ENCODE results near the gene MTUS2.

MTUS2 gene

DNA sequence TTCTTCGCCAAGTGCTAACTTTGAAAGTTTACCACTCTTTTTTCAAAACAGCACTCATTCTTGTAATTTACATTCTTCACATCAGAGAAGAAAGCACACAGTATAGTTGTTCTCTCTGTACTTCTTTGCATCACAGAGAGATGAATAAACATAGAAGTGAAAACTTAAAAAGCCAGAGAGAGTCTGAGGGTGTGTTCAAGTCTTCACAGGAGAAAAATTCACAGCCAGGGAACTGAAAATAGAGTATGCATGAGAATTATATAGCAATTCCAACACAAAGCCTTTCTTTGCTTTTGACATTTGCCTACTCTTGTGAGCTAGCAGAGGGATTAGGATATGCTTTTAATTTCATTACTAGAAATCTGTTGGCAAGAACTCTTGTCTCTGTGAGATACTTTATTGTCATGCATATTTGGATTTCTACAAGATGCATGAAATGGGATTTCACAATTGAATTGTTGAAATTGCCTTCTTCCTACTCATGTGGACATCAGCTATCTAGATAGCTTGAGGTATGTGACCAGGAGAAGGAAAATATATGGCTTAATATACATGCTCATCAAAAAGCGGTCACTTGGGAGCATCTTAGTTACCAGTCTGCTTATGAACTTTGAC is 609.3 kb downstream of the MTUS2 start:
- no peak overlapping the region for H3K4me3 ChIP-seq (ENCODE audit: low read length)

DNA sequence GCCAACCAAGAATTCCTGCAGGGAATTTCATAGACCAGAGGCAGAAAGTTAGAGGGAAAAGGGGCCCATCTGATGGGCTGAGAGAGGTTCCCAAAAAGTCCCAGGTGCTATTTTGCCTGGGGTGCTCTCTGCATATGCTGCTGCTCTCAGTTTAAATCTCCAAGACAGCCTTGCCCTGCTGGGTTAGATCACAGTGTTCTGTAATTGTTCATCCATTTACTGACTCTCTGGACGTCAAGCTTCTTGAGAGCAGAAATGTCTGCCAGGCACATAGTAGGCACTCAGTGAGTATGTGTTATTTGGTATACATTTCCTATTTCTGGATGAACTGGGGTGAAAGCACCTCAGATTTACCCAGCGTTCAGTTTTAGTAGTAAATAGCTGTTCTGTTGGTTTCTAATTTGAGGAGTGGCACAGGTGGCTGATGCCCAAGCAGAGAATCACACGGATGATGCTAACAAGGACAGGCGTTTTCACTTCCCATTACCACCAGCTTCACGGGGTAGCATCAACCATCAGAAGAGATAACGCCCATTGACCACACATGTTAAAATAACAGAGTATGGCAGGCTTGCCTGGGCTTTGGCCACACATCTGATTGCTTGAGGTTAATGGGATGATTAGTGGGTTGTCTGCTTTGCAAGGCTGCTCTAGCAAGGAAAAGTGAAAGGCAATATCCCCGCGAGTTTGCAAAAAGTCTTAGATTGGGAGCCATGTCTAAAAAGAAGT is 614.2 kb downstream of the MTUS2 start:
- Histone ChIP-seq H3K36me3 (ENCODE audit: insufficient read depth, low read length) (no peaks in the 10 kb centered on the region), H3K27me3 (ENCODE audit: insufficient read depth, low read length) (peaks cover 15% of the 10 kb centered on the region), H3K9me3 (ENCODE audit: low read length) (no peaks in the 10 kb centered on the region), H3K4me3 (ENCODE audit: low read length) (no peak overlapping the region), H3K4me1 (ENCODE audit: insufficient read depth, low read length) (no peaks in the 10 kb centered on the region), H2AFZ (ENCODE audit: low read depth, low read length) (no peak overlapping the region)

More for the DNA sequence above, 609.3 kb downstream of the MTUS2 start:
- H3K4me1 ChIP-seq (ENCODE audit: insufficient read depth, low read length) = peaks cover 15% of the 10 kb centered on the region
- no peaks in the 10 kb centered on the region for H3K9me3 ChIP-seq (ENCODE audit: low read length)
- no peak overlapping the region for H2AFZ ChIP-seq (ENCODE audit: low read depth, low read length)
- peaks cover 44% of the 10 kb centered on the region for H3K27me3 ChIP-seq (ENCODE audit: insufficient read depth, low read length)
- H3K36me3 ChIP-seq (ENCODE audit: insufficient read depth, low read length) = no peaks in the 10 kb centered on the region

- Histone ChIP-seq H2AFZ (ENCODE audit: low read depth, low read length) (no peak overlapping the region), H3K4me1 (ENCODE audit: insufficient read depth, low read length) (no peaks in the 10 kb centered on the region)
Measured at GRCh38 chr13:29435125-29435911, 615.2 kb downstream of the MTUS2 start.

GRCh38 chr13:29436291-29436690 is 616.2 kb downstream of the MTUS2 start:
- peaks cover 11% of the 10 kb centered on the region for H3K27me3 ChIP-seq (ENCODE audit: insufficient read depth, low read length)
- no peaks in the 10 kb centered on the region for H3K4me1 ChIP-seq (ENCODE audit: insufficient read depth, low read length)
- no peak overlapping the region for H3K4me3 ChIP-seq (ENCODE audit: low read length)

More at GRCh38 chr13:29435125-29435911, 615.2 kb downstream of the MTUS2 start:
- H3K4me3 ChIP-seq (ENCODE audit: low read length) = no peak overlapping the region
- peaks cover 11% of the 10 kb centered on the region for H3K27me3 ChIP-seq (ENCODE audit: insufficient read depth, low read length)
- H3K9me3 ChIP-seq (ENCODE audit: low read length) = no peaks in the 10 kb centered on the region
- H3K36me3 ChIP-seq (ENCODE audit: insufficient read depth, low read length) = no peaks in the 10 kb centered on the region

GRCh38 chr13:29436721-29437280 is 616.7 kb downstream of the MTUS2 start:
- peaks cover 11% of the 10 kb centered on the region for H3K27me3 ChIP-seq (ENCODE audit: insufficient read depth, low read length)
- H2AFZ ChIP-seq (ENCODE audit: low read depth, low read length) = no peak overlapping the region
- no peaks in the 10 kb centered on the region for H3K4me1 ChIP-seq (ENCODE audit: insufficient read depth, low read length)
- no peaks in the 10 kb centered on the region for H3K36me3 ChIP-seq (ENCODE audit: insufficient read depth, low read length)
- H3K4me3 ChIP-seq (ENCODE audit: low read length) = no peak overlapping the region
- no peaks in the 10 kb centered on the region for H3K9me3 ChIP-seq (ENCODE audit: low read length)

More at GRCh38 chr13:29436291-29436690, 616.2 kb downstream of the MTUS2 start:
- Histone ChIP-seq H3K9me3 (ENCODE audit: low read length) (no peaks in the 10 kb centered on the region), H2AFZ (ENCODE audit: low read depth, low read length) (no peak overlapping the region), H3K36me3 (ENCODE audit: insufficient read depth, low read length) (no peaks in the 10 kb centered on the region)

- H3K27me3 ChIP-seq (ENCODE audit: insufficient read depth, low read length) = peaks cover 4% of the 10 kb centered on the region
- H2AFZ ChIP-seq (ENCODE audit: low read depth, low read length) = no peak overlapping the region
- no peak overlapping the region for H3K4me3 ChIP-seq (ENCODE audit: low read length)
- no peaks in the 10 kb centered on the region for H3K36me3 ChIP-seq (ENCODE audit: insufficient read depth, low read length)
- H3K4me1 ChIP-seq (ENCODE audit: insufficient read depth, low read length) = no peaks in the 10 kb centered on the region
- no peaks in the 10 kb centered on the region for H3K9me3 ChIP-seq (ENCODE audit: low read length)
Measured at GRCh38 chr13:29438769-29439168, 618.6 kb downstream of the MTUS2 start.

- peaks cover 4% of the 10 kb centered on the region for H3K27me3 ChIP-seq (ENCODE audit: insufficient read depth, low read length)
- no peaks in the 10 kb centered on the region for H3K4me1 ChIP-seq (ENCODE audit: insufficient read depth, low read length)
- H3K36me3 ChIP-seq (ENCODE audit: insufficient read depth, low read length) = no peaks in the 10 kb centered on the region
- H3K4me3 ChIP-seq (ENCODE audit: low read length) = no peak overlapping the region
- no peaks in the 10 kb centered on the region for H3K9me3 ChIP-seq (ENCODE audit: low read length)
- no peak overlapping the region for H2AFZ ChIP-seq (ENCODE audit: low read depth, low read length)
Measured at GRCh38 chr13:29439601-29440388, 619.7 kb downstream of the MTUS2 start.

DNA sequence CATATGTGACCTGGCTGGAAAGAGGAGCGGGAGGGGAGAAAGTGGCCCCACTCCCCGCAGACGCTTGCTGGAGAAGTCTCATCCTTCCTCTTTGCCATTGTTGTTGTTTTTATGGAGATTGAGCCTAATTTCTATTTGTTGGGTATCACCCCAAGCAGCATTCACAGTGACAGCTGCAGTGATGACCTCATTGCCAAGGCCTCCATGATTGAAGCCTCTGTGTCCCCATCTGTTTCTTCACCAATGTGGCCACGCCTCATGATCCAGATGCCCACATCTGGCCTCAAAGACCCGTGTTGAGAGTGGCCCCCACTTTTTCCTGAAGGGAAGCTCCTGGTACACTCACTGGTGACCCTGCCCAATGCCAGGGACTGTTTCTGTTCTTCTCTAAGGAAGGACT is 621.2 kb downstream of the MTUS2 start:
- Histone ChIP-seq H3K9me3 (ENCODE audit: low read length) (no peaks in the 10 kb centered on the region), H3K4me1 (ENCODE audit: insufficient read depth, low read length) (no peaks in the 10 kb centered on the region), H3K4me3 (ENCODE audit: low read length) (no peak overlapping the region), H3K27me3 (ENCODE audit: insufficient read depth, low read length) (peaks cover 4% of the 10 kb centered on the region), H2AFZ (ENCODE audit: low read depth, low read length) (no peak overlapping the region), H3K36me3 (ENCODE audit: insufficient read depth, low read length) (no peaks in the 10 kb centered on the region)

- no peak overlapping the region for H3K4me3 ChIP-seq (ENCODE audit: low read length)
- H3K9me3 ChIP-seq (ENCODE audit: low read length) = no peaks in the 10 kb centered on the region
- no peaks in the 10 kb centered on the region for H3K4me1 ChIP-seq (ENCODE audit: insufficient read depth, low read length)
- H2AFZ ChIP-seq (ENCODE audit: low read depth, low read length) = no peak overlapping the region
- H3K27me3 ChIP-seq (ENCODE audit: insufficient read depth, low read length) = no peaks in the 10 kb centered on the region
- H3K36me3 ChIP-seq (ENCODE audit: insufficient read depth, low read length) = no peaks in the 10 kb centered on the region
Measured at GRCh38 chr13:29446016-29446415, 625.9 kb downstream of the MTUS2 start.

- no peak overlapping the region for H3K4me3 ChIP-seq (ENCODE audit: low read length)
- H3K9me3 ChIP-seq (ENCODE audit: low read length) = no peaks in the 10 kb centered on the region
- H2AFZ ChIP-seq (ENCODE audit: low read depth, low read length) = no peak overlapping the region
- H3K4me1 ChIP-seq (ENCODE audit: insufficient read depth, low read length) = no peaks in the 10 kb centered on the region
- no peaks in the 10 kb centered on the region for H3K36me3 ChIP-seq (ENCODE audit: insufficient read depth, low read length)
- H3K27me3 ChIP-seq (ENCODE audit: insufficient read depth, low read length) = no peaks in the 10 kb centered on the region
Measured at GRCh38 chr13:29448174-29448573, 628.0 kb downstream of the MTUS2 start.

DNA sequence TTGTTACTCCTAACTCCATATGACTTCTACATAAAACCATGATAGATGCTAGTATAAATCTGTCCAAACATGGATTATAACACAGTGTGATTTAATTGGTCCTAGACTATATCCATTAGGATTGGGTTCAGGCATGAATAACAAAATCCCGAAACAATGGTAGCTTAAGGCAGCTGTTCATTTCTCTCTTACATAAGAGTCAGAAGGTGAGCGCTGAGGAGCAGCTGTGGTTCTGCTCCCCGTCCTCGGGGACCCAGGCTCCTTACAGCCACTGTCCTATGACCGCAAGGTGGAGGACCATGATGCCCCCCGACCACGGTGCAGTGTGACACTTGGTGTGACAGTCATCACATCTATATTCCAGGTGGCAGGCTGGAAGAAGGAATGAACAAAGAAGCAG is 629.6 kb downstream of the MTUS2 start:
- Histone ChIP-seq H3K36me3 (ENCODE audit: insufficient read depth, low read length) (no peaks in the 10 kb centered on the region), H3K9me3 (ENCODE audit: low read length) (no peaks in the 10 kb centered on the region), H3K4me3 (ENCODE audit: low read length) (no peak overlapping the region), H3K4me1 (ENCODE audit: insufficient read depth, low read length) (no peaks in the 10 kb centered on the region), H3K27me3 (ENCODE audit: insufficient read depth, low read length) (no peaks in the 10 kb centered on the region), H2AFZ (ENCODE audit: low read depth, low read length) (no peak overlapping the region)

DNA sequence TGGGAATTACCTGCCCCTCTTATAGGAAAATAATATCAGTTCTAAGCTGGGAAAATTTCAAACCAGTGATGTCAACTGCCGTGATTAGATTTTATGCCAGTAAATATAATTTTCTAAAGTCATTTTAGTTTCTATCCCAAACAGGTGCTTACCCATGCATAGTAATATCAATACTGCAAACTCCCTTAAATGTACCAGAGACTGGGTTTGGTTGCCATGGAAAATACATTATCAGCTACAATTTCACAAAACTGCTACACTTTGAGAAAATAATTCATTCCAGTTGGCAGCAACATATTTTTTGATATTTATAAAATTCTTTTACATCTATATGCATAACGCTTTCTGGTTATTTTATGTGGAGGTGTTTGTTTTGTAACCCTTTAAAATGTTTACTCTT is 631.8 kb downstream of the MTUS2 start:
- no peaks in the 10 kb centered on the region for H3K4me1 ChIP-seq (ENCODE audit: insufficient read depth, low read length)
- no peaks in the 10 kb centered on the region for H3K27me3 ChIP-seq (ENCODE audit: insufficient read depth, low read length)
- no peaks in the 10 kb centered on the region for H3K9me3 ChIP-seq (ENCODE audit: low read length)
- H2AFZ ChIP-seq (ENCODE audit: low read depth, low read length) = no peak overlapping the region
- H3K4me3 ChIP-seq (ENCODE audit: low read length) = no peak overlapping the region
- no peaks in the 10 kb centered on the region for H3K36me3 ChIP-seq (ENCODE audit: insufficient read depth, low read length)

All from neuron (in vitro differentiated cells).